GM04503 (cell line): ENCODE data around the gene KCNK7.
"Not testable (repeated sequence)": the region's sequence is repeated elsewhere in the genome, so short reads cannot be mapped to it uniquely, and the experiment has no call there.

Experiments used
- DNase-seq: peaks from one replicate; pipeline ENCODE4 v3.0.0-alpha.2; 2012; ENCODE audit warnings: low read depth

KCNK7 gene, protein sequence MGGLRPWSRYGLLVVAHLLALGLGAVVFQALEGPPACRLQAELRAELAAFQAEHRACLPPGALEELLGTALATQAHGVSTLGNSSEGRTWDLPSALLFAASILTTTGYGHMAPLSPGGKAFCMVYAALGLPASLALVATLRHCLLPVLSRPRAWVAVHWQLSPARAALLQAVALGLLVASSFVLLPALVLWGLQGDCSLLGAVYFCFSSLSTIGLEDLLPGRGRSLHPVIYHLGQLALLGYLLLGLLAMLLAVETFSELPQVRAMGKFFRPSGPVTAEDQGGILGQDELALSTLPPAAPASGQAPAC

DNA sequence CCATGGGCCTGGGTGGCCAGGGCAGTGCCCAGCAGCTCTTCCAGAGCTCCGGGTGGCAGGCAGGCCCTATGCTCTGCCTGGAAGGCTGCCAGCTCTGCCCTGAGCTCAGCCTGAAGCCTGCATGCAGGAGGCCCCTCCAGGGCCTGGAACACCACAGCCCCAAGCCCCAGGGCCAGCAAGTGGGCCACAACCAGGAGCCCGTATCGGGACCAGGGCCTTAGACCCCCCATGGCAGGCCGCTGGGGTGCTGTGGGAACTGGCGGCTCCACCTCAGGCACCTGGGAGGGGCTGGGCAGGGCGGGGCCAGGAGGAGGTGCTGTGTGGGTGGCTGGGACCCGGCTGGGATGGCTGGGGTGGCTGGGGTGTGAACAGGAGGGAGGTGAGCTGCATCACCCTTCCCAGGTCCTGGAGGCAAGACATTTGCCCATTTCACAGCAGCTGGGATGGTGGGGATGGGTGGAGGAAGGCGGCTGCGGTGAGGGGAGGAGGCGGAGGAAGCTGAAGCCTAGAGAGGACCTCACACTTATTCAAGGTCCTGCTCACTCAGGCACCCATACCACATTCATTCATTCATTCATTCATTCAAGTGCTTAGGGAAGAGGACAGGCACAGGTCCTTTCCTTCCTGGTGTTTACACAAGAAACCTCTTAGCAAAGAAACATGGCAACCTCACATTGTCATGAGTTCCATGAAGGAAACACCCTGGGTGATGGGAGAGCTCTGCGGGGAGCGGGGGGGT, at the start of gene KCNK7:
Gene KCNK7 (minus strand): TSS at position 258 of the 739 bp plus-strand sequence. CDS start 28 bp downstream, at position 230.
- no peak for DNase-seq

DNA sequence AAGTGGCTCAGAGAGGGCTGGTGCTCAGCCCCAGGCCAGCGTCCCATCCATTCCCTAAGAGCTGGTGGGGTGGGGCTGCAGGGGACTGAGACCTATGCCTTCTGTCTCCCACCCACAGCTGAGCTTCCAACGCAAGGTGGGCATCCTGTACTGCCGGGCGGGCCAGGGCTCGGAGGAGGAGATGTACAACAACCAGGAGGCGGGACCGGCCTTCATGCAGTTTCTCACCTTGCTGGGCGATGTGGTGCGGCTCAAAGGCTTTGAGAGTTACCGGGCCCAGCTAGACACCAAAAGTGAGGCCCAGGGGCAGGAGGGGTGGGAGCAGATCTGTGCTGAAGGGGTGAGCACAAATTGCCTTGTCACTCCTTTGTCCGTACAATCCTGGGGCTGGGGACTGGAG, 49.2 kb upstream of the KCNK7 start:
- DNase-seq, result no peak

DNA sequence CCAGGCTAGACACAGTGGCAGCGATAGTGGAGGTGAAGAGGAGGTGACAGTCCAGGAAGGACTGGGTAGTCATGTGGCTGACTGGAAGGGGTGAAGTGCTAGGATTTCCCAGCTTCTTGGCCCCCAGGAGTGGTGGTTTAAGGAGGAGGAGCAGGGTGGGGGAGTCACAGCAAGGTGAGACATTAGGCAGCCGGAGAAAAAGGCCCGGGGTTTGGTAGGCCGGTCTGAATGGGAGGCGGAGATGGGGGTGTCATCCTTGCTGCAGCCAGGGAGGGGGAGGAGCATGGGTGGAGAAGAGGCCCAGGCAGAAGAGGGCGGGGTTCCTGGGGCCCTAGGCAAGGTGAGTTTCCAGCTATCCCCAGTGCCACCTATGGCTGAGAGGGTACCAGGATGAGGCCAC, 48.4 kb upstream of the KCNK7 start:
- DNase-seq, result no peak

DNA sequence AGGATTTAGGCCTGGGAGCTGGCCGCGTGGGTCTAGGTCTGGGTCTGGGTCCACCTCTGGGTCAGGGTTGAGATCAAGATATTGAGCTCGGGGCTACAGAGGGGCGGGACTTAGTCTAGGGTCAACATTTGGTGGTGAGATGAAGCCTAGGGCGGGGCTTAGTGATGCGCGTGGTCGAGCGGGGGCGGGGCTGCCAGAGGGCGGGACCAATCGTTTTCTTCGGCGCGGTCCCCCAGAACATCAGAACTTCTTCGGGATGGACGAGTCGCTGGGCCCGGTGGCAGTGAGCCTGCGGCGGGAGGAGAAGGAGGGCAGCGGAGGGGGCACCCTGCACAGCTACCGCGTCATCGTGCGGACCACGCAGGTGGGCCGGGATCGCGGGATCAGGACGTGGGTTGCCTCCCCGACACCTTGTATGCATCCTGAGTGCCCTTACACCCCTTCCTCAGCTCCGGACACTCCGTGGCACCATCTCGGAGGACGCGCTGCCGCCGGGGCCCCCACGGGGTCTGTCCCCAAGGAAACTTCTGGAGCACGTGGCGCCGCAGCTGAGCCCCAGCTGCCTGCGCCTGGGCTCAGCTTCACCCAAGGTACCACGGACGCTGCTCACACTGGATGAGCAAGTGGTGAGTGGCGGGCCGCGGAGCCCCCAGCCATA, 46.5 kb upstream of the KCNK7 start:
- no peak for DNase-seq

DNA sequence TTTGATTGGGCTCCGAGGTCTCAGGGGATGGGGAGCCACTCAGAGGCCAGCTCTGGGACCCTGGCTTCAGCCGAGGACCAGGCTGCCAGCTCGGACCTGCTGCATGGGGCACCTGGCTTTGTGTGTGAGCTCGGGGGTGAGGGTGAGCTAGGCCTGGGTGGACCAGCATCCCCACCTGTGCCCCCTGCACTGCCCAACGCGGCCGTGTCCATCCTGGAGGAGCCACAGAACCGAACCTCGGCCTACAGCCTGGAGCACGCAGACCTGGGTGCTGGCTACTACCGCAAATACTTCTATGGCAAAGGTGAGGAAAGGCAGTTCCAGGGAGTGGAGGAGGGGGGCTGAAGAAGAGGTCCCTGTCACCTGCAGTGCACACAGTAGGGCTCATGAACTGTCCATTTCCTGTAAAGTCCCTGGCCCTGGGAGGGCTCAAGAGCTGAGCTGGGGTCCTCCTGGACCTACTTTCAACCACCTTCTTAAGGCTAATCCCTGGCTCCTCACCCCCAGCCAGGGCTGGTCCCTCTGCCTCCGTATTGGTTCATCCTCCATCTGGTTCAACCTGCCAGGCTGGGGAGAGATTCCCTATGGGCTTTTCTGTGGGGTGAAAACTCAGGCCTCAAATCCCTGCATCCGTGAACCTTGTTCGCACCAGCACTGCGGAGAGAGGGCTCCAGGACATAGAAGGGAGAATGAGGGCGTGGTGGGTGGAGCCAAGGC, 45.9 kb upstream of the KCNK7 start:
- DNase-seq, result no peak

DNA sequence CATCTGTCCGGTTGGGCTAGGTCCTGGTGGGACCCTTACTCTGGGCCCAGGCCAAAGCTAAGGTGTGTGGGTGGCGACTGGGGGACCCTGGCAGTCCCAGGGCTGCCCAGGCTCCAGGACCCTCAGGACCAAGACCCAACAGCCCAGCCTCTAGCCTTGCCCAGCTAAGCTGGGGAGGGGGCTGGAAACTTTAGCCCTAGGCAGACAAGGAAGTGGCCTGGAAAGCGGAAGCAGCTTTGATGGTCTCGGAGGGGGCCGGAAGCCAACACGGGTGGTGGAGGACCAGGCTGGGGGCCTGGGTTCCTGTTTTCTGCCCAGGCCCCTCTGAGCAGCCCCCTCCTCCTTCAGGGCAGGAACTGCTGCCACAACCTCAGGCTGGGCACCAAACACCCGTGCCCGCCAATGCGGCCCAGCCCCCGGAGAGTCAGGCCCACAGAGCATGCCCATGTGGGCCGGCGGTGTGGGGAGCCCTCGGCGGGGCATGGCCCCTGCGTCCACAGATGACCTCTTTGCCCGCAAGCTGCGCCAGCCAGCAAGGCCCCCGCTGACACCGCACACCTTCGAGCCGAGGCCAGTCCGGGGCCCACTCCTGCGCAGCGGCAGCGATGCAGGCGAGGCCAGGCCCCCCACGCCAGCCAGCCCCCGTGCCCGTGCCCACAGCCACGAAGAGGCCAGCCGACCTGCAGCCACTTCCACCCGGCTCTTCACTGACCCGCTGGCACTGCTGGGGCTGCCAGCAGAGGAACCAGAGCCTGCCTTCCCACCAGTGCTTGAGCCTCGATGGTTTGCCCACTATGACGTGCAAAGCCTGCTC, 45.1 kb upstream of the KCNK7 start:
- no peak for DNase-seq

DNA sequence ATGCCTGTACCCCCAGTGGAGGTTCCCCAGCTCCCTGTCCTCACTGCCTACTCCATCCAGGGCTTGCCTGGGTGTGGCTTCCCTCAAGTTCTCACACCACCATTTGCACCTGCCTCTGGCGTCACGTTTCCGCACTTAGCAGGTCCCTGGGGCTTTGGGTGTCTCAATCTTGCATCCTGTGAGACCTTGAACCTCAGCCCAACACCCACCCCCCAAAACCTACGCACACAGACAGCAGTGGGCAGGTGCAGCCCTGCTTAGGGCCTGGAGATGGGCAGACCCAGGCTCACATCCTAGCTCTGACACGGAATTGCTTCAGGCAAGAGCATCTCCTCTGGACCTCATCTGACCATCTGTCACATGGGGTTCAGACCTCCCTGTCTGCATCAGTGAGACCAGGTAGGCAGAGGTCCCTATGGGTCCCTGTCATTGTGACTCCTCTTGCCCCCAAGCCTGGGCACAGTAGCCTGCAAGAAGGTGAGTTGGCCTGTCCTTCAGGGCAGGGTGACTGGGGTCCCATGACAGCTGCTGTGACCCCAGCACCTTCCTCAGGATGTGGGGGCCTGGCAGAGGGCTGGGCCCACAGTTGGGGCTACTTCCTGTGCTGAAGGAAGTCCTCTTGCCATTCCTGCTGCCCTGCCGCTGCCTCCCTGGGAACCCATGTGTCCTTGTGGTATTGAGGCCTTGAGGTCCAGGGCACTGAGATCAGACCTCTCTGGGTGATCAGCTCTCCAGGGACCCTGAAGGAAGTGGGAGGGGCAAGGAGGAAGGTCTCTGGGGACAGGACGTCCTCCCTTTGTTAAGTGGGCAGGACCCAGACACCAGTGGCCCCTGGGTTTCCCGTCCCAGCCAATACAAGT, 44.3 kb upstream of the KCNK7 start:
- DNase-seq, result no peak

DNA sequence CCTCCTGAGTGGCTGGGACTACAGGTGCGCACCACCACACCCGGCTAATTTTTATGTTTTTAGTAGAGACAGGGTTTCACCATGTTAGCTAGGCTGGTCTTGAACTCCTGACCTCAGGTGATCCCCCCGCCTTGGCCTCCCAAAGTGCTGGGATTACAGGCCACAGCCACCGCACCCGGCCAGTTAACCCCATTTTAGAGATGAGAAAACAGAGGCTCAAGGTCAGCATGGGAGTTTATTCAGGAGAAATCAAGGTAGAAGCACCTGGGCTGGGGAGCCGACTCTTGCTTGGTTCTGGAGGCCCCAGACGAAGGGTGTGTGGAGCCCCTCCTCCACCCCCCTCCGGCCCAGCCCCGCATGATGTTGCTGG, 43.6 kb upstream of the KCNK7 start:
- DNase-seq, result not testable (repeated sequence)

DNA sequence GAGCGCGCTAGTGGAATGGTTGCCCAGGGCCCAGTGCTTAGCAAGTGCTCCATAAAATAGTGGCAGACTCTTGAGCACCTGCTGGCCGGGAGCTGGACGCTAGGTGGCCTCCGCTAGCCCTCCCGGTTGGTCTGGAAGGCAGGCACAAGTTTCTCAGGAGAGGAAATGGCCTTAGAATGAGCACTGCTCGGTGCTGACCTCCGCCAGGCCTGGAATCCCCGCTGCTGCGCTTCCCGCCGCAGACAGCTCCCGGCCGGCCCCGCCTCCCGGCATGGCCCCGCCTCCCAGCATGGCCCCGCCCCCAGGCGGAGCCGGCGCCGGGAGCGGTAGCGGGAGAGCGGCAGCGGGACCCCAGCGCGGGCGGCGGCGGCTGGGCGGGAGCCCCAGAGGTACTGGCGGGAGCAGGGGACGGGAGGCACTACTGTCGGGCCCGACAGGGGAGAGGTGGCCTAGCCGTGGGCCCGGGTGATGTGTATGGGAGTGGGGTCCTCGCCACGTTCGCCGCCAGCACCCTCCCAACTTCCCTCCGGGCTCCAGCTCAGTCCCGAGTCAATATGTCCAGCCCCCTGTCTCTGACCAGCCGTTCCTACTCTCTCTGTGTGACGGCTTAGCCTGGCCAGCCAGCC, 42.3 kb upstream of the KCNK7 start, which contains the start of gene SIPA1:
Gene SIPA1 (plus strand): TSS at position 308 of the 626 bp plus-strand sequence. CDS start 2,821 bp downstream, outside the sequence.
- DNase-seq, result no peak

DNA sequence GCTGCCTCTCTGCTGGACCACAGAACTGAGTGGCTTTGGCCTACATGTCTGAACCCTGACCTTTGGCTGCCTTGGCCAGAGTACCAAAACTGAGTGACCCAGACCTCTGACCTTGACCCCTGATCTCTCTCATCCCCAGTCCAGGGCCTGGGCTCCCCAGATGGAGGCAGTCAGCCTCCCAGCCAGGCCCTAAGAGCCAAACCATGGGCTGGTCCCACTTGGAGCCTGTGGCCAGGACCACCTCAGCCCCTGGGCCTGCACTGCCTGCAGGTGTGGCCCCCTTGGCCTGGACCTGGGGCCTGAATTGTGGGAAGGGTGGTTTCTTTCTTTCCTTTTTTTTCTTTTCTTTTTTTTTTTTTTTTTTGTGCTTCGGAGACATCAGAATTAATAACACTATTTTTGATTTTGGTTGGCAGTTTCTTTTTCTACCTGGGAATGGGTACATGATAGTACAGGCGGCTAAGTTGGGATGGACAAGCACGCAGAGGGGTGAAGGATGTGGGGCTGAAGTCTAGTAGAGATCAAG, 41.5 kb upstream of the KCNK7 start:
- DNase-seq, result no peak

DNA sequence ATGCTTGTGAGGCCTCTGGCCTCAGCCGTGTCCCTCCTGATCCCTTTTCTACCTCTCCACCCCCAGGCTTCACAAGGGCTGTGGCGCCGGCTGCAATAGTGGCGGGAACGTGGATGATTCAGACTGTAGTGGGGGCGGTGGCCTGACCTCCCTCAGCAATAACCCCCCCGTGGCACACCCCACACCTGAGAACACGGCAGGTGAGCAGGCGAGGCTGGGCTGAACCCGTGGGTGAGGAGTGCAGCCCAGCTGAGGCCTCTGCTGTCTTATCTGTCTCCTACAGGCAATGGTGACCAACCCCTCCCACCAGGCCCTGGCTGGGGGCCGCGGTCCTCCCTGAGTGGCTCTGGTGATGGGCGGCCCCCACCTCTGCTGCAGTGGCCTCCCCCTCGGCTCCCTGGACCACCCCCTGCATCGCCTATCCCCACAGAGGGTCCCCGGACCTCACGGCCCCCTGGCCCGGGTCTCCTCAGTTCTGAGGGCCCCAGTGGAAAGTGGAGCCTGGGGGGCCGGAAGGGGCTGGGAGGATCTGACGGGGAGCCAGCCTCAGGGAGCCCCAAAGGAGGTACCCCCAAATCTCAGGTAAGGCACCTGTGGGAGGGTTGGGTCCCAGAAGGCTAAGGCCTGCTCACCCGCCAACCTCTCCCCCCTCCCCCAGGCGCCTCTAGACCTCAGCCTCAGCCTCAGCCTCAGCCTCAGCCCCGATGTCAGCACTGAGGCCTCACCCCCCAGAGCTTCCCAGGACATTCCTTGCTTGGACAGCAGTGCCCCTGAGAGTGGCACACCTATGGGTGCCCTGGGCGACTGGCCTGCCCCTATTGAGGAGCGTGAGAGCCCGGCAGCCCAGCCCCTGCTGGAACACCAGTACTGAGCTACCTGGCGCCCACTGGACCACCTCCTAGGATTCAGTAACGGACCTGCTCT, 40.8 kb upstream of the KCNK7 start:
- DNase-seq, result no peak

DNA sequence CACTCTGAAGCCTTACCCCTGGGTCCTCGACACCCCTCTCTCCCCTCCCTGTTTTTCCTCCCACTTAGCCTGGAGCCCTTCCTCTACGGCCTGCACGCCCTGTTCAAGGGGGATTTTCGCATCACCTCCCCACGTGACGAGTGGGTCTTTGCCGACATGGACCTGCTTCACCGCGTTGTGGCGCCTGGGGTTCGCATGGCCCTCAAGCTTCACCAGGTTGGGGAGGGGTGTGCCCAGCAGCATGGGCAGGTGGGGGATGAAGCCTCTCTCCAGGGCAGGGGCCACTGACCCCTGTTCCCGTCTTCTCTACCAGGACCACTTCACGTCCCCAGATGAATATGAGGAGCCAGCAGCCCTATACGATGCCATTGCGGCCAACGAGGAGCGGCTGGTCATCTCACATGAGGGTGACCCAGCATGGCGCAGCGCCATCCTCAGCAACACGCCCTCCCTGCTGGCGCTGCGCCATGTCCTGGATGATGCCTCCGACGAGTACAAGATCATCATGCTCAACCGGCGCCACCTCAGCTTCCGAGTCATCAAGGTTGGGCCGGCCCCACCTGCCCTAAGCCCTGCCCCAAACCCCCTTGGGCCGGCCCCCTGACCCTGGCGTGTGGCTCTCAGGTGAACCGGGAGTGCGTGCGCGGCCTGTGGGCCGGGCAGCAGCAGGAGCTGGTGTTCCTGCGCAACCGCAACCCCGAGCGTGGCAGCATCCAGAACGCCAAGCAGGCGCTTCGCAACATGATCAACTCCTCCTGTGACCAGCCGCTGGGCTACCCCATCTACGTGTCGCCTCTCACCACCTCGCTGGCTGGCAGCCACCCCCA, 39.5 kb upstream of the KCNK7 start:
- DNase-seq, result no peak

DNA sequence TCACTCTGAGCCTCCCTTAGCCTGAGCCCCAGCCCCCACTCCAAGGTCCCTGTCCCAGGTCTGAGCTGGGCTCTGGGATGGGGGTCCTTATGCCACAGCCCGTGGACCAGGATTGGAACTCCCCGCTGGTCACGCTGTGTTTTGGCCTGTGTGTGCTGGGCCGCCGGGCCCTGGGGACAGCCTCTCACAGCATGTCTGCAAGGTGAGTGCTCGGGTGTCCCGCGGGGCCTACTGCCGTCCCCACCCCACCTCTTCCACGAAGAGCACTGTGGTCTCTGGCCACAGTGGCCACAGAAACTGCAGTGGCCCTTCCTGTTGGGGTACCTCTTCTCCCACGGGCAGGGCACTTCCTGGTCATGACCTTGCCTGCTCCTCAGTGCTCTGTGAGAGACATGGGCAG, 38.8 kb upstream of the KCNK7 start:
- DNase-seq, result no peak

DNA sequence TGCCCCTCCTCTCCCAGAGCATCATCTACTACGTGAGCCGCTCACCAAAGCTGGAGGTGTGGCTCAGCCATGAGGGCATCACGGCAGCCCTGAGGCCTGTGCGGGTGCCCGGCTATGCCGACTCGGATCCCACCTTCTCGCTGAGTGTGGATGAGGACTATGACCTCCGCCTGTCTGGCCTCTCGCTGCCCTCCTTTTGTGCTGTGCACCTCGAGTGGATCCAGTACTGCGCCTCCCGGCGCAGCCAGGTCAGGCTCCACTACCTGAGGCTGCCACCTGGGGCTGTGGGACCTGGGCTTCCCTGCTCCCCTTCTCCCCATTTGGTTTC, 38.5 kb upstream of the KCNK7 start:
- DNase-seq, result no peak

DNA sequence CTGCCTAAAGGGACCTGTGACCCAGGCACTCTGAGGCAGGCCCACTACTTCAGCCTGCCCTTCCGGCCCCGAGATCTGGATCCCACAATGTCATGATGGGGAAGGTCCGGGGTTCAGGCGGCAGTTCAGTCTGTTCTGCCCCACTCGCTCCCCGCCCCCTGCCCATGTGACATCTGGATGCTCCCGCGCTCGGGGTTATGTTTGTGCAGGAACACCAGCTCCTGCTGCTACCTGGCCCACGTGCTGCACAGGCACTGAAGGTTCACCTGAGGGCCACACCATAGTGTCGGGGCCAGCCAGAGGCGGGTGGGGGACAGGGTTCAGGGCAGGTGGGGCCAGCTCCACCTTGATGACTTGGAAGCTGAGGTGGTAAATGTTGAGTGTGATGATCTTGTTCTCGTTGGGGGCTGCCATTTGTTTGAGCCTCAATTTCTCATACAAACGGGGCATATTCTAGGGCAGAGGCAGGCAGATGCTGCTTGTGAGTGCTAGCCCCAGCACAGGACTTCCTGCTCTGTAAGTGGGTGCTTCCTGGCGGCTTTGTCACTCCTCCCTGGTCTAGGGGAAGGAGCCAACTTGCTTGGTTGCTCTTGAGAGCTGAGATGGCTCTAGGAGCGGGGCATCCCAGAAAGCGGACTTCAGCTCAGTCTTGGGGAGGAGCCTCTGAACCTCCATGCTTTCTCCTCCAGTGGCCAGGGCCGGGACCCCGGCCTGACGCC, 37.9 kb upstream of the KCNK7 start:
- DNase-seq, result no peak

DNA sequence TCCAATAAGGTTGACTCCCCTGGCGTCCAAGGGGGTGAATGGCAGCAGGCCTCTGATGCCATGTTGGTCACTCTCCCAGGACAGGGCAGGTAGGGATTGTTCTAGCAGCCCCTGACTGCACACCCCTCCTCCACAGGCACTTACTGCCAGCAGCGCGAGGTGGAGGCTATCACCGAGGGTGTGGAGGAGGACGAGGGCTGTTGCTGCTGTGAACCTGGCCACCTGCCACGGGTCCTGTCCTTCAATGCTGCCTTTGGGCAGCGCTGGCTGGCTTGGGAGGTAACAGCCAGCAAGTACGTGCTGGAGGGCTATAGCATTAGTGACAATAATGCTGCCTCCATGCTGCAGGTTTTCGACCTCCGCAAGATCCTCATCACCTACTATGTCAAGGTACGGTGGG, 34.6 kb upstream of the KCNK7 start:
- no peak for DNase-seq

DNA sequence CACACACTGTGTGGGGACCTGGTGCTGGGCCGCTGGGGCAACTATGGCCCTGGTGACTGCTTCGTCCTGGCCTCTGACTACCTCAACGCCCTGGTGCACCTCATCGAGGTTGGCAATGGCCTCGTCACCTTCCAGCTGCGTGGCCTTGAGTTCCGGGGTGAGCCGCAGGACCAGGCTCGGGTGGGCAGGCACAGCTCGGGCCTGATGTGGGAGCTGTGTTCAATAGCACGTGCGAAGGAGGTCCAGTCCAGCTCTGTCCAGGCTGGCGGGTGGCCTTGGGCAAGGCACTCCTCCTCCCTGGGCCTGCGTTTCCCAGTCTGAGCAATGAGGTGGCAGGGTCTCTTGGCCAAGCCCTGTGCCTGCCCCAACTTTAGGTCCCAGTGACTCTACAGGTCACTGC, 34.0 kb upstream of the KCNK7 start:
- no peak for DNase-seq
